Gastrocnemius medialis (tissue), 4 donors: Measurements from ENCODE around the gene AATK. TPM values are rescaled to one million over a fixed set of nuclear protein-coding genes. Genes with fewer than 3 reads are reported as not detected.

Source experiments
- ATAC-seq, 2 donors: fragments of 150-250 bp; one replicate each; pipeline ENCODE4 v1.9.1; 2016
- DNase-seq, 2 donors: peaks; one replicate each; pipeline ENCODE4 v3.0.0-alpha.2; 2019
- H3K27ac ChIP-seq, 4 donors: fragments of 200-600 bp; sonication (generic); 1 replicate in 1 of 4; 2 replicates in 3 of 4; pipeline ENCODE4 v1.5.1; 2016 to 2018; ENCODE audit warnings: mild to moderate bottlenecking in 2 of 4, moderate library complexity in 1 of 4
- H3K27me3 ChIP-seq, 3 donors: fragments of 200-600 bp; sonication (generic) in 2 of 3; 1 replicate in 1 of 3; 2 replicates in 2 of 3; pipeline versions ENCODE4 v1.5.1 to v1.6.0; 2016 to 2019; ENCODE audit warnings: mild to moderate bottlenecking in 1 of 3, moderate library complexity in 1 of 3
- H3K36me3 ChIP-seq, 2 donors: fragments of 200-600 bp; sonication (generic) in 1 of 2; one replicate each; pipeline ENCODE4 v1.5.1; 2017 to 2018
- H3K4me1 ChIP-seq, 2 donors: fragments of 200-600 bp; sonication (generic) in 1 of 2; one replicate each; pipeline ENCODE4 v1.5.1; 2016 to 2017; ENCODE audit warnings: mild to moderate bottlenecking in 2 of 2
- H3K4me3 ChIP-seq, 4 donors: fragments of 200-600 bp; sonication (generic) in 3 of 4; 1 replicate in 1 of 4; 2 replicates in 3 of 4; pipeline ENCODE4 v1.5.1; 2016 to 2019; ENCODE audit warnings: mild to moderate bottlenecking in 2 of 4
- H3K9me3 ChIP-seq, 3 donors: fragments of 200-600 bp; sonication (generic) in 2 of 3; 1 replicate in 1 of 3; 2 replicates in 2 of 3; pipeline ENCODE4 v1.5.1; 2016 to 2019
- CTCF ChIP-seq, 5 experiments: fragments of 450-650 bp in 3 of 5; fragments of 200-600 bp in 2 of 5; sonication (generic) in 2 of 5; IDR thresholded peaks in 4 of 5; conservative IDR thresholded peaks in 1 of 5; 1 replicate in 4 of 5; 2 replicates in 1 of 5; pipeline ENCODE4 v1.5.1; 2016 to 2019; ENCODE audit warnings: antibody characterized with exemption in 5 of 5, mild to moderate bottlenecking in 3 of 5, moderate library complexity in 3 of 5
- POLR2A ChIP-seq, 2 donors: fragments of 450-650 bp; IDR thresholded peaks; one replicate each; pipeline ENCODE4 v1.6.1; 2017; ENCODE audit warnings: antibody characterized with exemption in 2 of 2, mild to moderate bottlenecking in 2 of 2, moderate library complexity in 2 of 2
- in situ Hi-C, 4 donors: fragments of 200-750 bp; cut with MboI; loops; one replicate each; pipeline versions ENCODE4 v1.15.0 to v1.8.0; 2017; ENCODE audit warnings: low sequenced_read_pairs in 4 of 4
- intact Hi-C: fragments of 100-400 bp; cut with DNase I; formaldehyde crosslinking; loops from one replicate; pipeline ENCODE4 v1.15.1; 2023; ENCODE audit warnings: low total_unique reads
- total RNA-seq, 4 donors: library from RNA; depleted of rRNA; stranded (reverse); fragments of >200 nt; gene quantifications; one replicate each; pipeline versions ENCODE4 v1.1.0 to v1.2.3, GENCODE V29; 2016

The AATK gene
- total RNA-seq, 4 donors from 2014 or later = 0.10 to 1.3 (median 0.80) TPM

GRCh38 chr17:81100668-81101067 lies 65.4 kb downstream of the AATK start:
- ATAC-seq = no peak
- peaks cover 13 to 16% of the 10 kb centered on the region in 2 donors for H3K4me1 ChIP-seq
- H3K27ac ChIP-seq = no peak overlapping the region
- intact Hi-C loops = loop anchor here (1.0 to 5.0 kb wide), 3 partner anchors 77 to 673 kb away; no protein-coding TSS in a partner anchor
- in situ Hi-C loops = no loop called here
- DNase-seq = no peak
- no peaks in the 10 kb centered on the region for H3K36me3 ChIP-seq
- H3K27me3 ChIP-seq = no peaks in the 10 kb centered on the region
- TF ChIP-seq POLR2A (IDR thresholded peaks at IDR 0.05) (no peak), CTCF (IDR thresholded peaks at IDR 0.05 in 4 of 5, conservative IDR thresholded peaks at IDR 0.05 in 1 of 5) (no peak)
- no peaks in the 10 kb centered on the region for H3K9me3 ChIP-seq
- no peak overlapping the region for H3K4me3 ChIP-seq

DNA sequence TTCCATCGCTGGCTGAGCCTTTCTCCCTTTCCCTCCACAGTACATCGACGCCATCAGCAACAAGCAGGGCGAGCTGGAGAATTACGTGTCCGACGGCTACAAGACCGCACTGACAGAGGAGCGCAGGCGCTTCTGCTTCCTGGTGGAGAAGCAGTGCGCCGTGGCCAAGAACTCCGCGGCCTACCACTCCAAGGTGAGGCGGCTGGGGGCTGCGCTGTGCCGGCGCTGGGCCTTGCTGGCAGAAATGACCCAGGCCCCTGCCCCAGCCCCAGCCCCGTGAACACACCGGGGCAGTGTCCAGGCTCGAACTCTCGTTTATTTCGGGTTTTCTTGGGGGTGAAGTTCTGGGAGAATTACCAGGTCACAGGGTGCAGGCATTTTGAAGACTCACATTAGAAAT lies 66.1 kb downstream of the AATK start:
- in situ Hi-C loops = loop anchor here in 2 of 4 donors (5.0 to 10.0 kb wide), 2 partner anchors 75 to 83 kb away; no protein-coding TSS in a partner anchor
- DNase-seq = no peak
- Histone ChIP-seq H3K36me3 (no peaks in the 10 kb centered on the region), H3K4me3 (no peak overlapping the region), H3K9me3 (no peaks in the 10 kb centered on the region), H3K27me3 (no peaks in the 10 kb centered on the region), H3K4me1 (peaks cover 20 to 24% of the 10 kb centered on the region in 2 donors), H3K27ac (no peak overlapping the region)
- no peak for ATAC-seq
- intact Hi-C loops = loop anchor here (5.0 kb wide), 1 partner anchor 673 kb away; no protein-coding TSS in a partner anchor
- TF ChIP-seq POLR2A (IDR thresholded peaks at IDR 0.05) (no peak), CTCF (IDR thresholded peaks at IDR 0.05 in 4 of 5, conservative IDR thresholded peaks at IDR 0.05 in 1 of 5) (no peak)

GRCh38 chr17:81097943-81098308 lies 68.1 kb downstream of the AATK start:
- ATAC-seq = no peak

DNA sequence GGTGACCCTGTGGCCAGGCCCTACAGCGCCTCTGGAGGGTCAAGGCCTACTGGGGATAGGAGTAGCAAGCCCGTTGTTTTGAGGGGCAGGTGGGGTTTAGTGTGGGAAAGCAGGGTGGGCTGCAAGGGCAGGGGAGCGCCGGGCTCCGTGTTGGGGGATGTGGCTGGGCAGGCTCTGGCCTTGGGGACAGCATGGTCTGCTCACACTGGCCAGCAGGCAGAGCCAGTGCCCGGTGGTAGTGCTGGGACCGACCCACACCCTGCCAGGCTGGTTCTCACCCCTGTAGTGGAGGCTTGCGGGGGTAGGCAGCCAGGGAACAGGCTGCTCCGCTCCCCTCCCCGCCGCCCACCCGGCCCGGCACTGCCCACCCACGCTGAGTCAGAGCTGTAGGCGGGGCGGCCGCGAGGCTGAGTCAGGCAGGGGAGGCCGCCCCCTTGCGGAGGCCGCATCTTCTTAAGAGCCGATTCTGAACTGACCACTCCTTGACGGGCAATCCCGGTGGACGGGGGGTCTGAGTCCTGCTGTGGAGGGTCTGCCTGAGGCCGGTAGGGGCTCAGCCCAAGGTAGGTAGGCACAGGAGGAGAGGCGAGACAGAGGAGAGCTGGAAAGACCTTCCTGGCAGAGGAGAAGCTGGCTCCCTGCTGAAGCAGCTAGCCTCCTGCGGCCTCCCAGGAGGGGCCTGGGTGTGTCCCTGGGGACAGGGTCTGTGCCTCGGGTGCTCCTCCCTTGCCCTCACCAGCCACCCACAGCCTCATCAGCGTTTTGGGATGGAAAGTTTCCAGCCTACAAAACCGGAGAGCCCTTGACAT lies 68.7 kb downstream of the AATK start:
- intact Hi-C loops = loop anchor here (1.0 kb wide), 1 partner anchor 72 kb away; no protein-coding TSS in a partner anchor
- Histone ChIP-seq H3K36me3 (no peaks in the 10 kb centered on the region), H3K27ac (peak overlapping the region in 2 of 4 donors; percentile 5 to 40), H3K27me3 (no peaks in the 10 kb centered on the region), H3K4me1 (peaks cover 25 to 32% of the 10 kb centered on the region in 2 donors), H3K4me3 (peak overlapping the region in 3 of 4 donors; percentile 16 to 28 (median 22)), H3K9me3 (no peaks in the 10 kb centered on the region)
- DNase-seq = peak; percentile 24 to 58
- in situ Hi-C loops = loop anchor here in 2 of 4 donors (5.0 to 10.0 kb wide), 2 partner anchors 73 to 80 kb away; no protein-coding TSS in a partner anchor
- TF ChIP-seq POLR2A (IDR thresholded peaks at IDR 0.05) (peak in 1 of 2 donors; percentile 15), CTCF (IDR thresholded peaks at IDR 0.05 in 4 of 5, conservative IDR thresholded peaks at IDR 0.05 in 1 of 5) (peak; percentile 36 to 77 (median 72))
- ATAC-seq = peak; percentile 16 to 38

More at GRCh38 chr17:81097943-81098308, 68.1 kb downstream of the AATK start:
- intact Hi-C loops = loop anchor here (1.0 kb wide), 1 partner anchor 73 kb away; no protein-coding TSS in a partner anchor
- TF ChIP-seq CTCF (IDR thresholded peaks at IDR 0.05 in 4 of 5, conservative IDR thresholded peaks at IDR 0.05 in 1 of 5) (no peak), POLR2A (IDR thresholded peaks at IDR 0.05) (no peak)
- Histone ChIP-seq H3K36me3 (no peaks in the 10 kb centered on the region), H3K27me3 (no peaks in the 10 kb centered on the region), H3K4me1 (peaks cover 25 to 32% of the 10 kb centered on the region in 2 donors), H3K9me3 (no peaks in the 10 kb centered on the region), H3K27ac (no peak overlapping the region), H3K4me3 (no peak overlapping the region)
- in situ Hi-C loops = loop anchor here in 2 of 4 donors (5.0 to 10.0 kb wide), 2 partner anchors 73 to 81 kb away; no protein-coding TSS in a partner anchor
- DNase-seq = peak in 1 of 2 donors; percentile 44
